WERI-Rb-1 (cell line): ENCODE data around the gene CHMP1A.

Source experiments
- DNase-seq: peaks from one replicate; pipeline ENCODE4 v3.0.0-alpha.2; 2020
- H3K27ac ChIP-seq: fragments of 250-450 bp; sonication (Bioruptor Pico); 2 replicates; pipeline ENCODE4 v1.5.1; 2020; ENCODE audit warnings: mild to moderate bottlenecking, moderate library complexity
- H3K27me3 ChIP-seq: fragments of 250-450 bp; sonication (Bioruptor Pico); 2 replicates; pipeline ENCODE4 v1.5.1; 2021; ENCODE audit warnings: mild to moderate bottlenecking, low read depth, moderate library complexity; ENCODE audit not compliant: insufficient read depth, severe bottlenecking
- H3K36me3 ChIP-seq: fragments of 250-450 bp; sonication (Bioruptor Pico); 2 replicates; pipeline ENCODE4 v1.5.1; 2020; ENCODE audit warnings: mild to moderate bottlenecking, moderate library complexity
- H3K4me3 ChIP-seq: 2 replicates; pipeline ENCODE4 v1.5.1; 2011; ENCODE audit warnings: low read depth, mild to moderate bottlenecking, control low read depth, low read length
- H3K9me3 ChIP-seq: fragments of 250-450 bp; sonication (Bioruptor Pico); 2 replicates; pipeline ENCODE4 v1.5.1; 2021; ENCODE audit warnings: mild to moderate bottlenecking, moderate library complexity; ENCODE audit not compliant: severe bottlenecking
- CTCF ChIP-seq: IDR thresholded peaks from 2 replicates; pipeline ENCODE4 v1.5.1; 2011; ENCODE audit warnings: low read depth, mild to moderate bottlenecking, control low read depth, inconsistent platforms, low read length

CHMP1A gene

GRCh38 chr16:89688395-89688794 lies 30.9 kb upstream of the CHMP1A start:
- Histone ChIP-seq H3K9me3 (no peaks in the 10 kb centered on the region), H3K4me3 (no peak overlapping the region), H3K27me3 (no peaks in the 10 kb centered on the region), H3K36me3 (peaks cover 8% of the 10 kb centered on the region; the same call in 1 of the 2 replicates), H3K27ac (no peak overlapping the region)
- no peak for DNase-seq
- TF ChIP-seq CTCF, result no peak

- no peaks in the 10 kb centered on the region for H3K27me3 ChIP-seq
- peak overlapping the region; percentile 95 for H3K27ac ChIP-seq
- no peak for TF ChIP-seq CTCF
- DNase-seq, result no peak
- H3K9me3 ChIP-seq, result no peaks in the 10 kb centered on the region
- H3K36me3 ChIP-seq, result peaks cover 8% of the 10 kb centered on the region; the same call in 1 of the 2 replicates
- H3K4me3 ChIP-seq, result peak overlapping the region; percentile 67
Observed at GRCh38 chr16:89687092-89687940, 29.8 kb upstream of the CHMP1A start.

GRCh38 chr16:89686520-89687091 lies 29.1 kb upstream of the CHMP1A start, which contains the start of gene CDK10:
TSS of gene CDK10 (plus strand) at chr16:89686689. CDS start at chr16:89686711, 22 bp downstream.
- peak; percentile 80 for DNase-seq
- Histone ChIP-seq H3K4me3 (peak within 1 kb of the TSS; percentile 67), H3K27me3 (no peaks in the 10 kb centered on the region), H3K9me3 (no peaks in the 10 kb centered on the region), H3K27ac (peak within 1 kb of the TSS; percentile 95), H3K36me3 (peaks cover 8% of the 10 kb centered on the region; the same call in 1 of the 2 replicates)
- no peak for TF ChIP-seq CTCF

- Histone ChIP-seq H3K27me3 (no peaks in the 10 kb centered on the region), H3K9me3 (no peaks in the 10 kb centered on the region), H3K4me3 (no peak overlapping the region), H3K27ac (no peak overlapping the region), H3K36me3 (peaks cover 5% of the 10 kb centered on the region; the same call in 1 of the 2 replicates)
- no peak for TF ChIP-seq CTCF
- DNase-seq, result no peak
Observed at GRCh38 chr16:89685916-89686315, 28.4 kb upstream of the CHMP1A start.

GRCh38 chr16:89678258-89678657 lies 20.8 kb upstream of the CHMP1A start:
- no peak for DNase-seq
- no peak overlapping the region for H3K4me3 ChIP-seq
- no peaks in the 10 kb centered on the region for H3K36me3 ChIP-seq
- no peak for TF ChIP-seq CTCF
- no peak overlapping the region for H3K27ac ChIP-seq
- no peaks in the 10 kb centered on the region for H3K27me3 ChIP-seq
- H3K9me3 ChIP-seq, result no peaks in the 10 kb centered on the region
